Neutrophil (primary cell): ENCODE results near the gene VSTM2B.

ENCODE experiments used
- H3K27ac ChIP-seq: fragments of 200-600 bp; sonication (generic); 2 replicates; pipeline ENCODE4 v1.5.1; 2016; ENCODE audit warnings: mild to moderate bottlenecking, moderate library complexity
- H3K27me3 ChIP-seq: fragments of 200-600 bp; sonication (generic); 2 replicates; pipeline ENCODE4 v1.6.0; 2016; ENCODE audit warnings: mild to moderate bottlenecking
- H3K36me3 ChIP-seq: fragments of 200-600 bp; sonication (generic); 2 replicates; pipeline ENCODE4 v1.5.1; 2017
- H3K4me1 ChIP-seq, 2 experiments: fragments of 200-600 bp in 1 of 2; sonication (generic) in 1 of 2; 1 replicate in 1 of 2; 2 replicates in 1 of 2; pipeline versions ENCODE4 v1.5.1 to v1.6.1; 2013 to 2016; ENCODE audit warnings: low read depth in 1 of 2, low read length in 1 of 2, mild to moderate bottlenecking in 1 of 2, moderate library complexity in 1 of 2; ENCODE audit not compliant: control insufficient read depth in 1 of 2, insufficient read depth in 1 of 2
- H3K4me3 ChIP-seq, 2 experiments: fragments of 200-600 bp in 1 of 2; sonication (generic) in 1 of 2; 1 replicate in 1 of 2; 2 replicates in 1 of 2; pipeline ENCODE4 v1.5.1; 2013 to 2016; ENCODE audit warnings: low read depth in 1 of 2, low read length in 1 of 2, mild to moderate bottlenecking in 1 of 2, moderate library complexity in 1 of 2
- H3K9me3 ChIP-seq: fragments of 200-600 bp; sonication (generic); 2 replicates; pipeline ENCODE4 v1.5.1; 2016
- TF ChIP-seq, protein P1 (sequence below): fragments of 200-600 bp; sonication (generic); IDR thresholded peaks from 2 replicates; pipeline ENCODE4 v1.5.1; 2016; ENCODE audit warnings: antibody characterized with exemption

The VSTM2B gene

GRCh38 chr19:29480507-29480906 lies 45.3 kb upstream of the VSTM2B start:
- H3K36me3 ChIP-seq, result no peaks in the 10 kb centered on the region
- no peaks in the 10 kb centered on the region for H3K4me1 ChIP-seq
- H3K27ac ChIP-seq, result no peak overlapping the region
- TF ChIP-seq, protein P1, sequence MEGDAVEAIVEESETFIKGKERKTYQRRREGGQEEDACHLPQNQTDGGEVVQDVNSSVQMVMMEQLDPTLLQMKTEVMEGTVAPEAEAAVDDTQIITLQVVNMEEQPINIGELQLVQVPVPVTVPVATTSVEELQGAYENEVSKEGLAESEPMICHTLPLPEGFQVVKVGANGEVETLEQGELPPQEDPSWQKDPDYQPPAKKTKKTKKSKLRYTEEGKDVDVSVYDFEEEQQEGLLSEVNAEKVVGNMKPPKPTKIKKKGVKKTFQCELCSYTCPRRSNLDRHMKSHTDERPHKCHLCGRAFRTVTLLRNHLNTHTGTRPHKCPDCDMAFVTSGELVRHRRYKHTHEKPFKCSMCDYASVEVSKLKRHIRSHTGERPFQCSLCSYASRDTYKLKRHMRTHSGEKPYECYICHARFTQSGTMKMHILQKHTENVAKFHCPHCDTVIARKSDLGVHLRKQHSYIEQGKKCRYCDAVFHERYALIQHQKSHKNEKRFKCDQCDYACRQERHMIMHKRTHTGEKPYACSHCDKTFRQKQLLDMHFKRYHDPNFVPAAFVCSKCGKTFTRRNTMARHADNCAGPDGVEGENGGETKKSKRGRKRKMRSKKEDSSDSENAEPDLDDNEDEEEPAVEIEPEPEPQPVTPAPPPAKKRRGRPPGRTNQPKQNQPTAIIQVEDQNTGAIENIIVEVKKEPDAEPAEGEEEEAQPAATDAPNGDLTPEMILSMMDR, result no peak
- no peaks in the 10 kb centered on the region for H3K27me3 ChIP-seq
- peaks cover 9% of the 10 kb centered on the region for H3K9me3 ChIP-seq
- no peak overlapping the region for H3K4me3 ChIP-seq

DNA sequence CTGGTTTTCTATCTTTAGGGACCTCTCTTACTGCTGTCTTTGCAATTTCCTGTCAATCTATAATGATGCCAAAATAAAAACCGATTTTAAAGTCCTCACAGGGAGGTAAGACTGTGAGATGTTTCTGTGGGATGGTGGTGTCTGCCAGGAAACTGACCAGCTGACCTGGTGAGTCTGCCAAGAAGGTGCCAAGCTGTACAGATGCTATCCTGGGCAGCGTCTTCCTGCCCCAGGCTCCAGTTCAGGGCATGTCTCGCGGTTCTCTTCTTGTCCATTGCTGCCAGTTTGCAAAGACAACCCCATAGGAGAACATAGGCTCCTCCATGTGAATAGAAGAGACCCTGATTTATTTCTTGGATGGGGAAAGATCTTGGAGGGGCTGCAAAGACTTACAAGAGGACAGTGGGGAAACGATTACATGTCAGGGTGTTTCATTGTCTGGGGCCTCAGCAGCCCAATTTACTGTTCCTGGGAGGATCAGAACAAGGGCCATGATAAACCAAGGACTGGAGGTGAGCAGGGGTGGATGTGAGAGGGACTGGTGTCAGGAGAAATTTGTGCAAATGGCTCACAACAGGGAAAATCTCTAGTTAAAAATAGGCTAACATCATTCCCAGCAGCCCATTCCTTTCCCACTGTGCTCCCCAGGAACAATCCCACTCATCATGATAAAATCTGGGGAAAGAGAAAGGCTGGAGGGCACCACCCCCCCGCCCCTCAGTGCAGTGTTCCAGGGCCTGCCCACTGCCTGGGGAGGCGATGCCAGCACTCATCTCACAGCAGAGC lies 42.7 kb upstream of the VSTM2B start:
- TF ChIP-seq, protein P1, result no peak
- H3K27ac ChIP-seq, result no peak overlapping the region
- no peaks in the 10 kb centered on the region for H3K36me3 ChIP-seq
- no peaks in the 10 kb centered on the region for H3K27me3 ChIP-seq
- H3K4me3 ChIP-seq, result no peak overlapping the region
- H3K4me1 ChIP-seq, result no peaks in the 10 kb centered on the region
- peaks cover 9% of the 10 kb centered on the region for H3K9me3 ChIP-seq

DNA sequence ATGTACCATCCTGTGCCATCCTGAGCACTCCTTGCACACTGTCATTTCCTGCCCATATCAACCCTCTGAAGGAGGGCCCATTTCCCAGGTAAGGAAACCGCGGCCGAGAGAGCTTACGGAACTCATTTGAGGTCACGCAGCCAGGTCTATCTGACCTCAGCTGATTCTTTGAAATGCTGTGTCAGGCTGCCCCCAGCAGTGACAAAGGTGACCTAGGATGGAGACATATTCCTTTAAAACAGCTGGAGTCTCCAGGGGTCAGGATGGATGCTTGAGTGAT lies 42.2 kb upstream of the VSTM2B start:
- Histone ChIP-seq H3K27me3 (no peaks in the 10 kb centered on the region), H3K27ac (no peak overlapping the region), H3K9me3 (peaks cover 9% of the 10 kb centered on the region), H3K36me3 (no peaks in the 10 kb centered on the region), H3K4me3 (no peak overlapping the region), H3K4me1 (no peaks in the 10 kb centered on the region)
- TF ChIP-seq, protein P1, result no peak

- H3K27ac ChIP-seq, result no peak overlapping the region
- H3K9me3 ChIP-seq, result peaks cover 9% of the 10 kb centered on the region
- TF ChIP-seq, protein P1, result no peak
- no peaks in the 10 kb centered on the region for H3K36me3 ChIP-seq
- H3K4me1 ChIP-seq, result no peaks in the 10 kb centered on the region
- H3K4me3 ChIP-seq, result no peak overlapping the region
- no peaks in the 10 kb centered on the region for H3K27me3 ChIP-seq
These were observed 41.7 kb upstream of the VSTM2B start for GRCh38 chr19:29483944-29484581.

- no peaks in the 10 kb centered on the region for H3K36me3 ChIP-seq
- H3K27me3 ChIP-seq, result no peaks in the 10 kb centered on the region
- no peaks in the 10 kb centered on the region for H3K4me1 ChIP-seq
- TF ChIP-seq, protein P1, result no peak
- H3K4me3 ChIP-seq, result no peak overlapping the region
- H3K9me3 ChIP-seq, result peaks cover 9% of the 10 kb centered on the region
- no peak overlapping the region for H3K27ac ChIP-seq
These were observed 40.9 kb upstream of the VSTM2B start for GRCh38 chr19:29484876-29485275.
